Hepatocyte (in vitro differentiated cells): ENCODE measurements around the gene LRBA.

ENCODE experiments used
- CTCF ChIP-seq: fragments of 200-600 bp; sonication (generic); IDR thresholded peaks from 2 replicates; pipeline ENCODE4 v1.5.1; 2016; ENCODE audit warnings: antibody characterized with exemption, mild to moderate bottlenecking; ENCODE audit not compliant: poor library complexity
- EZH2 ChIP-seq: fragments of 200-600 bp; sonication (generic); IDR thresholded peaks from 2 replicates; pipeline ENCODE4 v1.6.1; 2016; ENCODE audit warnings: antibody characterized with exemption, mild to moderate bottlenecking, borderline replicate concordance
- EZH2phosphoT487 ChIP-seq: fragments of 200-600 bp; sonication (generic); IDR thresholded peaks from one replicate; pipeline ENCODE4 v1.6.1; 2018; ENCODE audit warnings: antibody characterized with exemption, mild to moderate bottlenecking, low read depth, moderate library complexity; ENCODE audit not compliant: unreplicated experiment, severe bottlenecking

GRCh38 chr4:150431221-150431620 lies 583.9 kb downstream of the LRBA start:
- no peak for TF ChIP-seq CTCF
- TF ChIP-seq EZH2phosphoT487: no peak
- TF ChIP-seq EZH2: no peak
